K562 (cell line): Measurements from ENCODE around the gene C10orf71. TPM values are rescaled to one million over a fixed set of nuclear protein-coding genes. Genes with fewer than 3 reads are reported as not detected.

ENCODE experiments used
- ATAC-seq: fragments of 200-7000 bp; cut with Tn5 transposase; 3 replicates; pipeline ENCODE4 v1.9.1; 2020; ENCODE audit warnings: moderate library complexity
- BruUV-seq: library from RNA; stranded (reverse); fragments of 400-500 nt; replicated peaks from 2 replicates; lab custom pipeline; 2021; lab: Mats Ljungman, UMichigan
- CTCF ChIA-PET: fragments of 300-600 bp; formaldehyde crosslinking; extraction: SDS; loops from one replicate; lab custom pipeline; 2021; ENCODE audit warnings: low intra/inter-chr PET ratio; lab: Yijun Ruan, JAX
- POLR2A ChIA-PET: fragments of 300-600, 350-650 bp; sonication (Branson Sonifier 250); formaldehyde crosslinking; extraction: SDS; loops from one replicate; lab custom pipeline; 2021; ENCODE audit warnings: antibody characterized with exemption, inconsistent platforms; lab: Yijun Ruan, JAX
- DNase-seq, 4 experiments: peaks; one replicate each; pipeline versions ENCODE4 v3.0.0 to v3.0.0-alpha.2; 2011 to 2018; ENCODE audit warnings: low spot score in 3 of 4, mixed read lengths in 3 of 4; ENCODE audit errors: extremely low read depth in 1 of 4
- FAIRE-seq: peaks from 2 replicates; lab custom pipeline; 2011; peaks lifted over from hg19 to GRCh38; lab: Jason Lieb, UNC
- H2AFZ ChIP-seq: 2 replicates; pipeline ENCODE4 v1.6.0; 2011; ENCODE audit warnings: low read depth, low read length, control low read depth, inconsistent platforms
- H3K27ac ChIP-seq: fragments of 200-600 bp; 3 replicates; pipeline ENCODE4 v1.8.0; 2011; ENCODE audit warnings: low read depth, mild to moderate bottlenecking, control low read depth, inconsistent platforms, low read length, moderate library complexity, mixed read lengths; ENCODE audit errors: extremely low read depth
- H3K27me3 ChIP-seq, 2 experiments: fragments of 300-600 bp in 1 of 2; 2 replicates in 1 of 2; 3 replicates in 1 of 2; pipeline versions ENCODE4 v1.6.0 to v1.8.0; 2011; ENCODE audit warnings: inconsistent platforms in 2 of 2, low read length in 2 of 2, mild to moderate bottlenecking in 1 of 2, mixed read lengths in 1 of 2, moderate library complexity in 1 of 2; ENCODE audit not compliant: control insufficient read depth in 2 of 2, insufficient read depth in 2 of 2
- H3K36me3 ChIP-seq: fragments of 300-600 bp; 3 replicates; pipeline ENCODE4 v1.8.0; 2011; ENCODE audit warnings: mild to moderate bottlenecking, low read length, inconsistent platforms; ENCODE audit not compliant: control insufficient read depth, insufficient read depth
- H3K4me1 ChIP-seq, 2 experiments: fragments of 200-600 bp in 1 of 2; replicated peaks in 1 of 2; 2 replicates in 1 of 2; 3 replicates in 1 of 2; pipeline versions ENCODE4 v1.5.1 to v1.8.0; 2011; ENCODE audit warnings: inconsistent platforms in 2 of 2, low read length in 2 of 2, mild to moderate bottlenecking in 1 of 2, mixed read lengths in 1 of 2, moderate library complexity in 1 of 2; ENCODE audit not compliant: control insufficient read depth in 2 of 2, insufficient read depth in 2 of 2
- H3K4me2 ChIP-seq: 2 replicates; pipeline ENCODE4 v1.6.1; 2011; ENCODE audit warnings: low read length, control low read depth, inconsistent platforms, mixed read lengths; ENCODE audit not compliant: insufficient read depth
- H3K4me3 ChIP-seq: fragments of 200-600 bp; sonication (generic), shearing (Covaris generic); 2 replicates; pipeline ENCODE4 v1.5.1; 2016; ENCODE audit warnings: control low read depth, inconsistent platforms
- H3K79me2 ChIP-seq: fragments of 200-600 bp; 3 replicates; pipeline ENCODE4 v1.8.0; 2011; ENCODE audit warnings: low read length, inconsistent platforms; ENCODE audit not compliant: control insufficient read depth, insufficient read depth
- H3K9ac ChIP-seq, 2 experiments: 2 replicates each; pipeline versions ENCODE4 v1.6.0 to v1.6.1; 2011; ENCODE audit warnings: low read depth in 2 of 2, low read length in 2 of 2, control low read depth in 1 of 2, inconsistent platforms in 1 of 2, mild to moderate bottlenecking in 1 of 2, mixed read lengths in 1 of 2; ENCODE audit not compliant: insufficient read depth in 1 of 2
- H3K9me1 ChIP-seq: one replicate; pipeline ENCODE4 v1.6.0; 2011; ENCODE audit warnings: inconsistent platforms, mild to moderate bottlenecking, low read length, moderate library complexity; ENCODE audit not compliant: control insufficient read depth, insufficient read depth
- H3K9me3 ChIP-seq: replicated peaks from 2 replicates; pipeline ENCODE4 v1.5.1; 2011; ENCODE audit warnings: low read depth, low read length, inconsistent platforms; ENCODE audit not compliant: control insufficient read depth, insufficient read depth
- H4K20me1 ChIP-seq: replicated peaks from 2 replicates; pipeline ENCODE4 v1.6.1; 2011; ENCODE audit warnings: low read length, inconsistent platforms, mixed read lengths; ENCODE audit not compliant: control insufficient read depth, insufficient read depth
- CHCHD3 ChIP-seq: fragments of 250-450 bp; sonication (Bioruptor Pico); IDR thresholded peaks from 2 replicates; pipeline ENCODE4 v2.1.2; 2022; ENCODE audit warnings: mild to moderate bottlenecking
- EP300 ChIP-seq: IDR thresholded peaks from 2 replicates; pipeline ENCODE4 v1.6.1; 2012; ENCODE audit warnings: low read length, improper control_type of control experiment
- EP400 ChIP-seq: fragments of 450-650 bp; IDR thresholded peaks from 2 replicates; pipeline ENCODE4 v1.6.1; 2017; ENCODE audit warnings: antibody characterized with exemption, mild to moderate bottlenecking, moderate library complexity
- NUFIP1 ChIP-seq: fragments of 450-650 bp; IDR thresholded peaks from 2 replicates; pipeline ENCODE4 v1.6.1; 2018; ENCODE audit not compliant: partially characterized antibody
- PHF21A ChIP-seq: fragments of 450-650 bp; IDR thresholded peaks from 2 replicates; pipeline ENCODE4 v1.6.1; 2017; ENCODE audit warnings: low read depth, borderline replicate concordance
- SNRNP70 ChIP-seq: fragments of 200-400 bp; formaldehyde crosslinking; optimal IDR thresholded peaks from 2 replicates; pipeline ENCODE3; 2017; ENCODE audit warnings: low read depth, low read length
- ZBTB1 ChIP-seq: sonication (generic); formaldehyde crosslinking; IDR thresholded peaks from 2 replicates; pipeline ENCODE4 v1.8.1; 2023; ENCODE audit warnings: missing genetic modification reagents, low read depth, mild to moderate bottlenecking, borderline replicate concordance
- ZNF699 ChIP-seq: fragments of 250-450 bp; sonication (Bioruptor Pico); IDR thresholded peaks from 2 replicates; pipeline ENCODE4 v1.8.0; 2021; ENCODE audit warnings: mild to moderate bottlenecking, moderate library complexity; ENCODE audit not compliant: insufficient replicate concordance
- whole genome bisulfite sequencing: fragments of 100-300 bp; shearing (Covaris generic); methylation state at CpG from one replicate; pipeline ENCODE4 v1.1.6; 2016; ENCODE audit warnings: low coverage, mixed read lengths; ENCODE audit not compliant: insufficient coverage; ENCODE audit errors: missing lambda C conversion rate; 5-methylcytosine and 5-hydroxymethylcytosine counted together
- in situ Hi-C: fragments of 300-500 bp; cut with MboI; formaldehyde crosslinking; loops from 4 replicates; pipeline ENCODE4 v1.15.0; 2018; ENCODE audit warnings: inconsistent platforms, mixed read lengths
- intact Hi-C: fragments of 100-400 bp; cut with micrococcal nuclease; formaldehyde crosslinking; loops from 2 replicates; pipeline ENCODE4 v1.14.2; 2022
- polyA plus RNA-seq, 8 experiments: library from polyadenylated mRNA; depleted of rRNA in 4 of 8; stranded (reverse) in 5 of 8; unstranded in 3 of 8; fragments of >200 nt; fragmentation: Nextera tagmentation in 2 of 8; fragmentation: Illumina TruSeq in 1 of 8; extraction: Ambion mirVana in 2 of 8; extraction: Trizol in 1 of 8; gene quantifications; 2 replicates each; pipeline versions ENCODE4 v1.2.1 to v1.2.3, GENCODE V29; 2011 to 2014; ENCODE audit warnings: inconsistent platforms in 1 of 8, missing spikeins in 1 of 8
- total RNA-seq, 7 experiments: library from RNA; depleted of rRNA in 6 of 7; stranded (reverse); fragments of >200 nt in 6 of 7; fragmentation: Illumina TruSeq in 2 of 7; extraction: Trizol in 2 of 7; gene quantifications; 2 replicates each; pipeline versions ENCODE4 v1.2.1 to v1.2.3, GENCODE V29; 2011 to 2021; ENCODE audit warnings: low replicate concordance in 1 of 7
- TF ChIP-seq, protein P1 (sequence below): fragments of 450-650 bp; conservative IDR thresholded peaks from 2 replicates; pipeline ENCODE4 v1.6.1; 2016; ENCODE audit warnings: missing genetic modification characterization, low read depth, mild to moderate bottlenecking, control low read depth, missing compliant biosample characterization
- TF ChIP-seq, protein P2 (sequence below): fragments of 450-650 bp; IDR thresholded peaks from 2 replicates; pipeline ENCODE4 v1.6.1; 2017; ENCODE audit warnings: antibody characterized with exemption, mild to moderate bottlenecking

The C10orf71 gene
- total and polyA plus RNA-seq, 9 of the 15 experiments (the other 6 are each of a cell fraction or from before 2014, with no cell fraction given), result 0.06 to 4.5 (median 1.3) TPM

DNA sequence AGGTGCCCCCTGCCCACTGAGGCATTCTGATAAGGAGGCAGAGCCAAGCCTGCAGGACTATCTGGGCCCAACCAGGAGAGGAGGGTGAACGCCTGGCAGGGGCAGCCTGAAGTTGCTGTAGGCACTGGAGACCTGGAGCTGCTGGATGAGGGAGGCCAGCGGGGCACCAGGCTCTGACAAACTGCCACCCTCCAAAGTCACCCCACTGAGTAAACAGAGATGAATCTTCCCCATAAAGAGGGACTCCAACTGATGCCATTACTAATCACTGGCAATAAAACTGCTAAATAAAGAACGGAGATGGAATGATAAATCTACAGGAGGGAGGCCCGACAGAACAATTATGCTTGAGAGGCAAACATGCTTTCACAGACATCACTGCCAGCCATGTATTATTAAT lies 52.7 kb downstream of the C10orf71 start:
- no peak overlapping the region for H3K4me2 ChIP-seq
- peaks cover 3 to 31% of the 10 kb centered on the region in 2 experiments; a peak in 3 of 5 replicates for H3K27me3 ChIP-seq
- H3K9me3 ChIP-seq, result 0 out of 2 replicates have a peak, but pooled peaks cover 3% of the 10 kb centered on the region
- DNase-seq (no peak), ATAC-seq (no peak), FAIRE-seq (no peak)
- CTCF ChIA-PET, result no interaction called here
- no TSS peak for BruUV-seq
- no peaks in the 10 kb centered on the region; the same call in 1 of the 2 replicates for H4K20me1 ChIP-seq
- in situ Hi-C loops (no loop called here), intact Hi-C loops (no loop called here)
- POLR2A ChIA-PET, result interaction anchor here (1.1 to 1.2 kb wide), 3 partner anchors 9 to 345 kb away, joined by 5 read pairs; no protein-coding TSS in a partner anchor
- H3K79me2 ChIP-seq, result no peaks in the 10 kb centered on the region
- H3K27ac ChIP-seq, result no peak overlapping the region
- H2AFZ ChIP-seq, result no peak overlapping the region
- no peaks in the 10 kb centered on the region for H3K4me1 ChIP-seq
- H3K36me3 ChIP-seq, result no peaks in the 10 kb centered on the region
- H3K9ac ChIP-seq, result no peak overlapping the region
- no peak overlapping the region for H3K4me3 ChIP-seq
- WGBS, result 4% methylated on average over 4 of the region's 4 CpGs
- no peaks in the 10 kb centered on the region for H3K9me1 ChIP-seq
- TF ChIP-seq EP300 (no peak), NUFIP1 (no peak), CHCHD3 (no peak)

DNA sequence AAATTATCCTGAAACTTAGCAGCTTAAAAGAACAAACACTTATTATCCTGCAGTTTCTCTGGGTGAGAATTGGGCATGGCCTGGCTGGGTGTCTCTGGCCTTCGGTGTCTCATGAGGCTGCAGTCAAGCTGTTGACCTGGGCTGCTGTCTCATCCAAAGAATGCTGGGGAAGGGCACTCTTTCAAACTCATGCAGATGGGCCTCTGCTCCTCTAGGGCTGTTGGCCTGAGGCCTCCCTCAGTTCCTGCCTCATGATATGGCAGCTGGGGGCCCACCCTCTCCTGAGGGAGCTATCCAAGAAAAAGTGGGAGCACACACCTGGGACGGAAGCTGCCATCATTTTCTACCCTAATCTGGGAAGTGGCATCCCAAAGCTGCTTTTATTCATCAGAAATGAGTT lies 53.4 kb downstream of the C10orf71 start:
- H3K4me3 ChIP-seq, result no peak overlapping the region
- DNase-seq (no peak), ATAC-seq (no peak), FAIRE-seq (no peak)
- H3K27ac ChIP-seq, result no peak overlapping the region
- in situ Hi-C loops (no loop called here), intact Hi-C loops (no loop called here)
- no peaks in the 10 kb centered on the region for H3K79me2 ChIP-seq
- CTCF ChIA-PET, result no interaction called here
- POLR2A ChIA-PET, result interaction anchor here (1.1 to 1.2 kb wide), 3 partner anchors 10 to 345 kb away, joined by 5 read pairs; no protein-coding TSS in a partner anchor
- no peaks in the 10 kb centered on the region for H3K9me1 ChIP-seq
- BruUV-seq, result no TSS peak
- H2AFZ ChIP-seq, result no peak overlapping the region
- 0% methylated on average over 2 of the region's 2 CpGs for WGBS
- no peak overlapping the region for H3K9ac ChIP-seq
- no peaks in the 10 kb centered on the region for H3K4me1 ChIP-seq
- no peaks in the 10 kb centered on the region; the same call in 1 of the 2 replicates for H4K20me1 ChIP-seq
- H3K4me2 ChIP-seq, result no peak overlapping the region
- H3K9me3 ChIP-seq, result 0 out of 2 replicates have a peak, but pooled peaks cover 3% of the 10 kb centered on the region
- peaks cover 3 to 29% of the 10 kb centered on the region in 2 experiments; a peak in 3 of 5 replicates for H3K27me3 ChIP-seq
- H3K36me3 ChIP-seq, result no peaks in the 10 kb centered on the region
- TF ChIP-seq, protein P1, sequence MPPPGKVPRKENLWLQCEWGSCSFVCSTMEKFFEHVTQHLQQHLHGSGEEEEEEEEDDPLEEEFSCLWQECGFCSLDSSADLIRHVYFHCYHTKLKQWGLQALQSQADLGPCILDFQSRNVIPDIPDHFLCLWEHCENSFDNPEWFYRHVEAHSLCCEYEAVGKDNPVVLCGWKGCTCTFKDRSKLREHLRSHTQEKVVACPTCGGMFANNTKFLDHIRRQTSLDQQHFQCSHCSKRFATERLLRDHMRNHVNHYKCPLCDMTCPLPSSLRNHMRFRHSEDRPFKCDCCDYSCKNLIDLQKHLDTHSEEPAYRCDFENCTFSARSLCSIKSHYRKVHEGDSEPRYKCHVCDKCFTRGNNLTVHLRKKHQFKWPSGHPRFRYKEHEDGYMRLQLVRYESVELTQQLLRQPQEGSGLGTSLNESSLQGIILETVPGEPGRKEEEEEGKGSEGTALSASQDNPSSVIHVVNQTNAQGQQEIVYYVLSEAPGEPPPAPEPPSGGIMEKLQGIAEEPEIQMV, result no peak
- TF ChIP-seq ZNF699 (CRISPR knock-in tag) (no peak), PHF21A (no peak), ZBTB1 (no peak), EP400 (no peak), SNRNP70 (no peak)
- TF ChIP-seq, protein P2, sequence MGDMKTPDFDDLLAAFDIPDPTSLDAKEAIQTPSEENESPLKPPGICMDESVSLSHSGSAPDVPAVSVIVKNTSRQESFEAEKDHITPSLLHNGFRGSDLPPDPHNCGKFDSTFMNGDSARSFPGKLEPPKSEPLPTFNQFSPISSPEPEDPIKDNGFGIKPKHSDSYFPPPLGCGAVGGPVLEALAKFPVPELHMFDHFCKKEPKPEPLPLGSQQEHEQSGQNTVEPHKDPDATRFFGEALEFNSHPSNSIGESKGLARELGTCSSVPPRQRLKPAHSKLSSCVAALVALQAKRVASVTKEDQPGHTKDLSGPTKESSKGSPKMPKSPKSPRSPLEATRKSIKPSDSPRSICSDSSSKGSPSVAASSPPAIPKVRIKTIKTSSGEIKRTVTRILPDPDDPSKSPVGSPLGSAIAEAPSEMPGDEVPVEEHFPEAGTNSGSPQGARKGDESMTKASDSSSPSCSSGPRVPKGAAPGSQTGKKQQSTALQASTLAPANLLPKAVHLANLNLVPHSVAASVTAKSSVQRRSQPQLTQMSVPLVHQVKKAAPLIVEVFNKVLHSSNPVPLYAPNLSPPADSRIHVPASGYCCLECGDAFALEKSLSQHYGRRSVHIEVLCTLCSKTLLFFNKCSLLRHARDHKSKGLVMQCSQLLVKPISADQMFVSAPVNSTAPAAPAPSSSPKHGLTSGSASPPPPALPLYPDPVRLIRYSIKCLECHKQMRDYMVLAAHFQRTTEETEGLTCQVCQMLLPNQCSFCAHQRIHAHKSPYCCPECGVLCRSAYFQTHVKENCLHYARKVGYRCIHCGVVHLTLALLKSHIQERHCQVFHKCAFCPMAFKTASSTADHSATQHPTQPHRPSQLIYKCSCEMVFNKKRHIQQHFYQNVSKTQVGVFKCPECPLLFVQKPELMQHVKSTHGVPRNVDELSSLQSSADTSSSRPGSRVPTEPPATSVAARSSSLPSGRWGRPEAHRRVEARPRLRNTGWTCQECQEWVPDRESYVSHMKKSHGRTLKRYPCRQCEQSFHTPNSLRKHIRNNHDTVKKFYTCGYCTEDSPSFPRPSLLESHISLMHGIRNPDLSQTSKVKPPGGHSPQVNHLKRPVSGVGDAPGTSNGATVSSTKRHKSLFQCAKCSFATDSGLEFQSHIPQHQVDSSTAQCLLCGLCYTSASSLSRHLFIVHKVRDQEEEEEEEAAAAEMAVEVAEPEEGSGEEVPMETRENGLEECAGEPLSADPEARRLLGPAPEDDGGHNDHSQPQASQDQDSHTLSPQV, result no peak
